ENCODE measurements around the gene CDS2. TPM values are rescaled to one million over a fixed set of nuclear protein-coding genes. Genes with fewer than 3 reads are reported as not detected.

CDS2 gene
- total RNA-seq, 1 donor from 2014 or later, result 56.3 TPM

GRCh38 chr20:5173751-5174150 is 46.9 kb downstream of the CDS2 start:
- no peaks in the 10 kb centered on the region for H3K36me3 Mint-ChIP-seq (ENCODE audit: low read depth)
- no peak for TF ChIP-seq CTCF (conservative IDR thresholded peaks at IDR 0.05)
- H3K27me3 Mint-ChIP-seq (ENCODE audit: low read depth), result no peaks in the 10 kb centered on the region
- no peaks in the 10 kb centered on the region for H3K9me3 Mint-ChIP-seq
- H3K27ac Mint-ChIP-seq (ENCODE audit: unreplicated experiment), result peak overlapping the region; percentile 82
- no peak overlapping the region for H3K4me3 Mint-ChIP-seq
- peaks cover 35% of the 10 kb centered on the region for H3K4me1 Mint-ChIP-seq
- DNase-seq (ENCODE audit: low read depth, low spot score), result no peak

- H3K9me3 Mint-ChIP-seq, result no peaks in the 10 kb centered on the region
- no peaks in the 10 kb centered on the region for H3K36me3 Mint-ChIP-seq (ENCODE audit: low read depth)
- H3K4me1 Mint-ChIP-seq, result peaks cover 10% of the 10 kb centered on the region
- no peak for DNase-seq (ENCODE audit: low read depth, low spot score)
- peak overlapping the region; percentile 66 for H3K27ac Mint-ChIP-seq (ENCODE audit: unreplicated experiment)
- no peak for TF ChIP-seq CTCF (conservative IDR thresholded peaks at IDR 0.05)
- H3K4me3 Mint-ChIP-seq, result no peak overlapping the region
- H3K27me3 Mint-ChIP-seq (ENCODE audit: low read depth), result no peaks in the 10 kb centered on the region
Measured at GRCh38 chr20:5177071-5177470, 50.3 kb downstream of the CDS2 start.

GRCh38 chr20:5178046-5178445 is 51.2 kb downstream of the CDS2 start:
- no peak for DNase-seq (ENCODE audit: low read depth, low spot score)
- H3K27me3 Mint-ChIP-seq (ENCODE audit: low read depth), result no peaks in the 10 kb centered on the region
- no peaks in the 10 kb centered on the region for H3K9me3 Mint-ChIP-seq
- no peak for TF ChIP-seq CTCF (conservative IDR thresholded peaks at IDR 0.05)
- no peak overlapping the region for H3K4me3 Mint-ChIP-seq
- no peak overlapping the region for H3K27ac Mint-ChIP-seq (ENCODE audit: unreplicated experiment)
- no peaks in the 10 kb centered on the region for H3K36me3 Mint-ChIP-seq (ENCODE audit: low read depth)
- H3K4me1 Mint-ChIP-seq, result peaks cover 9% of the 10 kb centered on the region

GRCh38 chr20:5180421-5180820 is 53.6 kb downstream of the CDS2 start:
- DNase-seq (ENCODE audit: low read depth, low spot score), result no peak
- H3K4me1 Mint-ChIP-seq, result peaks cover 5% of the 10 kb centered on the region
- TF ChIP-seq CTCF (conservative IDR thresholded peaks at IDR 0.05), result no peak
- H3K9me3 Mint-ChIP-seq, result no peaks in the 10 kb centered on the region
- H3K4me3 Mint-ChIP-seq, result no peak overlapping the region
- no peaks in the 10 kb centered on the region for H3K27me3 Mint-ChIP-seq (ENCODE audit: low read depth)
- no peak overlapping the region for H3K27ac Mint-ChIP-seq (ENCODE audit: unreplicated experiment)
- H3K36me3 Mint-ChIP-seq (ENCODE audit: low read depth), result no peaks in the 10 kb centered on the region

- Mint-ChIP-seq H3K36me3 (ENCODE audit: low read depth) (no peaks in the 10 kb centered on the region), H3K9me3 (no peaks in the 10 kb centered on the region), H3K27me3 (ENCODE audit: low read depth) (no peaks in the 10 kb centered on the region), H3K27ac (ENCODE audit: unreplicated experiment) (no peak overlapping the region), H3K4me3 (no peak overlapping the region), H3K4me1 (peaks cover 1% of the 10 kb centered on the region)
- no peak for DNase-seq (ENCODE audit: low read depth, low spot score)
- TF ChIP-seq CTCF (conservative IDR thresholded peaks at IDR 0.05), result no peak
Measured at GRCh38 chr20:5180933-5181332, 54.1 kb downstream of the CDS2 start.

GRCh38 chr20:5181492-5181891 is 54.7 kb downstream of the CDS2 start:
- no peaks in the 10 kb centered on the region for H3K4me1 Mint-ChIP-seq
- no peak for DNase-seq (ENCODE audit: low read depth, low spot score)
- no peak overlapping the region for H3K27ac Mint-ChIP-seq (ENCODE audit: unreplicated experiment)
- H3K36me3 Mint-ChIP-seq (ENCODE audit: low read depth), result no peaks in the 10 kb centered on the region
- H3K4me3 Mint-ChIP-seq, result no peak overlapping the region
- no peaks in the 10 kb centered on the region for H3K27me3 Mint-ChIP-seq (ENCODE audit: low read depth)
- H3K9me3 Mint-ChIP-seq, result no peaks in the 10 kb centered on the region
- no peak for TF ChIP-seq CTCF (conservative IDR thresholded peaks at IDR 0.05)

Data from neural crest cell (in vitro differentiated cells).